Measurements from ENCODE around the gene ALPL. TPM values are rescaled to one million over a fixed set of nuclear protein-coding genes. Genes with fewer than 3 reads are reported as not detected.

The ALPL gene
- total and polyA plus RNA-seq, 9 of the 15 experiments (the other 6 are each of a cell fraction or from before 2014, with no cell fraction given), result 0.04 to 0.38 (median 0.18) TPM; not detected in 4

DNA sequence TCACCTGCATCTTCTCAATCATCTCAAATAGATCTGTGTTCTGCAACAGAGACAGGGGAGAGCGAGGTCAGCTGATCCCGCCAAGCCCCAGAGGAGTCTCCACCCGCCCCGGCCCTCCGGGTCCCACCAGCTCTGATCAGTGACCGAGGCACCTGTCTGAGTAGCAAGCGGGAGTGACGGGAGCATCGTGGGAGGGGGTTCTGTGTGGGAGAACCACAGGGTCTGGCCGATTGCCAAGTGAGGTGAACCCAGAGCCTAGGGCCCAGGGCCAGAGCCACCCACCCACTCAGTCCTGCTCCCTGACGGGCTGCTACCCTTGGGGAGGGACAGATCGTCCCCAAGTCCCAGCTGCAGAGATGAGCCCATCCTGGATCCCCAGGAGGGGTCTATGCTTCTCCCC lies 110.8 kb downstream of the ALPL start:
- WGBS (ENCODE audit: insufficient coverage, low coverage, missing lambda C conversion rate), result 63% methylated on average over 12 of the region's 12 CpGs
- no peak overlapping the region for H3K4me3 ChIP-seq
- H3K4me1 ChIP-seq (replicated peaks in 1 of 2; ENCODE audit: control insufficient read depth in 2 of 2, insufficient read depth in 2 of 2, low read length in 2 of 2), result peaks cover 38 to 73% of the 10 kb centered on the region in 2 experiments
- peaks cover 4% of the 10 kb centered on the region for H3K9me1 ChIP-seq (ENCODE audit: control insufficient read depth, insufficient read depth, low read length)
- H3K4me2 ChIP-seq (ENCODE audit: insufficient read depth, low read length), result no peak overlapping the region; the same call in 1 of the 2 replicates
- in situ Hi-C loops (cut with MboI) (no loop called here), intact Hi-C loops (cut with micrococcal nuclease) (no loop called here)
- no peaks in the 10 kb centered on the region for H3K27me3 ChIP-seq (ENCODE audit: control insufficient read depth in 2 of 2, insufficient read depth in 2 of 2, low read length in 2 of 2)
- no peak overlapping the region for H2AFZ ChIP-seq (ENCODE audit: low read depth, low read length)
- H3K9ac ChIP-seq (ENCODE audit: insufficient read depth in 1 of 2, low read depth in 2 of 2, low read length in 2 of 2), result peak overlapping the region; percentile 61 to 87; a peak in 2 of 4 replicates
- DNase-seq (ENCODE audit: extremely low read depth in 1 of 4, low spot score in 3 of 4) (peak in 2 of 4 experiments; percentile 65 to 69), FAIRE-seq (no peak), ATAC-seq (no peak; the same call in 2 of the 3 replicates)
- H3K9me3 ChIP-seq (replicated peaks; ENCODE audit: control insufficient read depth, insufficient read depth, low read depth, low read length), result no peaks in the 10 kb centered on the region
- CTCF ChIA-PET (ENCODE audit: low intra/inter-chr PET ratio), result no interaction called here
- POLR2A ChIA-PET, result interaction anchor here (0.9 to 2.3 kb wide), 4 partner anchors 9 to 20 kb away, joined by 3 to 12 read pairs (median 5); no protein-coding TSS in a partner anchor
- no peak overlapping the region; the same call in 2 of the 3 replicates for H3K27ac ChIP-seq (ENCODE audit: extremely low read depth, low read depth, low read length)
- no TSS peak for BruUV-seq (replicated peaks)
- peaks cover 31% of the 10 kb centered on the region for H3K79me2 ChIP-seq (ENCODE audit: control insufficient read depth, insufficient read depth, low read length)
- H4K20me1 ChIP-seq (replicated peaks; ENCODE audit: control insufficient read depth, insufficient read depth, low read length), result no peaks in the 10 kb centered on the region
- H3K36me3 ChIP-seq (ENCODE audit: control insufficient read depth, insufficient read depth, low read length), result peaks cover 43% of the 10 kb centered on the region
- TF ChIP-seq, protein P1, sequence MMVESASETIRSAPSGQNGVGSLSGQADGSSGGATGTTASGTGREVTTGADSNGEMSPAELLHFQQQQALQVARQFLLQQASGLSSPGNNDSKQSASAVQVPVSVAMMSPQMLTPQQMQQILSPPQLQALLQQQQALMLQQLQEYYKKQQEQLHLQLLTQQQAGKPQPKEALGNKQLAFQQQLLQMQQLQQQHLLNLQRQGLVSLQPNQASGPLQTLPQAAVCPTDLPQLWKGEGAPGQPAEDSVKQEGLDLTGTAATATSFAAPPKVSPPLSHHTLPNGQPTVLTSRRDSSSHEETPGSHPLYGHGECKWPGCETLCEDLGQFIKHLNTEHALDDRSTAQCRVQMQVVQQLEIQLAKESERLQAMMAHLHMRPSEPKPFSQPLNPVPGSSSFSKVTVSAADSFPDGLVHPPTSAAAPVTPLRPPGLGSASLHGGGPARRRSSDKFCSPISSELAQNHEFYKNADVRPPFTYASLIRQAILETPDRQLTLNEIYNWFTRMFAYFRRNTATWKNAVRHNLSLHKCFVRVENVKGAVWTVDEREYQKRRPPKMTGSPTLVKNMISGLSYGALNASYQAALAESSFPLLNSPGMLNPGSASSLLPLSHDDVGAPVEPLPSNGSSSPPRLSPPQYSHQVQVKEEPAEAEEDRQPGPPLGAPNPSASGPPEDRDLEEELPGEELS (CRISPR knock-in tag; IDR thresholded peaks at IDR 0.05; ENCODE audit: borderline replicate concordance), result no peak
- TF ChIP-seq, protein P2, sequence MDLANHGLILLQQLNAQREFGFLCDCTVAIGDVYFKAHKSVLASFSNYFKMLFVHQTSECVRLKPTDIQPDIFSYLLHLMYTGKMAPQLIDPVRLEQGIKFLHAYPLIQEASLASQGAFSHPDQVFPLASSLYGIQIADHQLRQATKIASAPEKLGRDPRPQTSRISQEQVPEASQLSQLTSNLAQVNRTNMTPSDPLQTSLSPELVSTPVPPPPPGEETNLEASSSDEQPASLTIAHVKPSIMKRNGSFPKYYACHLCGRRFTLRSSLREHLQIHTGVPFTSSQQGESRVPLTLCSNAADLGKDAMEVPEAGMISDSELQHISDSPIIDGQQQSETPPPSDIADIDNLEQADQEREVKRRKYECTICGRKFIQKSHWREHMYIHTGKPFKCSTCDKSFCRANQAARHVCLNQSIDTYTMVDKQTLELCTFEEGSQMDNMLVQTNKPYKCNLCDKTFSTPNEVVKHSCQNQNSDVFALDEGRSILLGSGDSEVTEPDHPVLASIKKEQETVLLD (IDR thresholded peaks at IDR 0.05), result 0 out of 2 replicates have a peak, but pooled peaks have one; percentile 18
- TF ChIP-seq SETDB1 (IDR thresholded peaks at IDR 0.05; ENCODE audit: low read length) (no peak), MECOM (CRISPR knock-in tag; IDR thresholded peaks at IDR 0.05) (no peak), NFIC (IDR thresholded peaks at IDR 0.05) (peak; percentile 93), PHF20 (IDR thresholded peaks at IDR 0.05; ENCODE audit: partially characterized antibody) (no peak), ZNF316 (IDR thresholded peaks at IDR 0.05) (no peak), EZH2 (IDR thresholded peaks at IDR 0.05; ENCODE audit: borderline replicate concordance, low read depth, low read length) (no peak), EGR1 (conservative IDR thresholded peaks at IDR 0.05) (peak; percentile 48), CHCHD3 (CRISPR knock-in tag; IDR thresholded peaks at IDR 0.05) (no peak), ZNF77 (CRISPR knock-in tag; IDR thresholded peaks at IDR 0.05) (no peak), ZNF133 (CRISPR knock-in tag; IDR thresholded peaks at IDR 0.05) (no peak), ZBTB7A (IDR thresholded peaks at IDR 0.05; ENCODE audit: borderline replicate concordance, control insufficient read depth, low read depth, low read length) (peak; percentile 14; the same call in 1 of the 2 replicates), DIDO1 (tag; IDR thresholded peaks at IDR 0.05; ENCODE audit: low read depth) (no peak), HEY1 (CRISPR knock-in tag; IDR thresholded peaks at IDR 0.05; ENCODE audit: borderline replicate concordance) (no peak)
- TF ChIP-seq, protein P3, sequence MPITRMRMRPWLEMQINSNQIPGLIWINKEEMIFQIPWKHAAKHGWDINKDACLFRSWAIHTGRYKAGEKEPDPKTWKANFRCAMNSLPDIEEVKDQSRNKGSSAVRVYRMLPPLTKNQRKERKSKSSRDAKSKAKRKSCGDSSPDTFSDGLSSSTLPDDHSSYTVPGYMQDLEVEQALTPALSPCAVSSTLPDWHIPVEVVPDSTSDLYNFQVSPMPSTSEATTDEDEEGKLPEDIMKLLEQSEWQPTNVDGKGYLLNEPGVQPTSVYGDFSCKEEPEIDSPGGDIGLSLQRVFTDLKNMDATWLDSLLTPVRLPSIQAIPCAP (CRISPR knock-in tag; IDR thresholded peaks at IDR 0.05; ENCODE audit: borderline replicate concordance), result no peak
- TF ChIP-seq, protein P4, sequence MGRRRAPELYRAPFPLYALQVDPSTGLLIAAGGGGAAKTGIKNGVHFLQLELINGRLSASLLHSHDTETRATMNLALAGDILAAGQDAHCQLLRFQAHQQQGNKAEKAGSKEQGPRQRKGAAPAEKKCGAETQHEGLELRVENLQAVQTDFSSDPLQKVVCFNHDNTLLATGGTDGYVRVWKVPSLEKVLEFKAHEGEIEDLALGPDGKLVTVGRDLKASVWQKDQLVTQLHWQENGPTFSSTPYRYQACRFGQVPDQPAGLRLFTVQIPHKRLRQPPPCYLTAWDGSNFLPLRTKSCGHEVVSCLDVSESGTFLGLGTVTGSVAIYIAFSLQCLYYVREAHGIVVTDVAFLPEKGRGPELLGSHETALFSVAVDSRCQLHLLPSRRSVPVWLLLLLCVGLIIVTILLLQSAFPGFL (CRISPR knock-in tag; IDR thresholded peaks at IDR 0.05), result no peak
- TF ChIP-seq, protein P5, sequence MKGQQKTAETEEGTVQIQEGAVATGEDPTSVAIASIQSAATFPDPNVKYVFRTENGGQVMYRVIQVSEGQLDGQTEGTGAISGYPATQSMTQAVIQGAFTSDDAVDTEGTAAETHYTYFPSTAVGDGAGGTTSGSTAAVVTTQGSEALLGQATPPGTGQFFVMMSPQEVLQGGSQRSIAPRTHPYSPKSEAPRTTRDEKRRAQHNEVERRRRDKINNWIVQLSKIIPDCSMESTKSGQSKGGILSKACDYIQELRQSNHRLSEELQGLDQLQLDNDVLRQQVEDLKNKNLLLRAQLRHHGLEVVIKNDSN (CRISPR knock-in tag; IDR thresholded peaks at IDR 0.05), result peak; percentile 25; the same call in 1 of the 2 replicates
